OCI-LY3 (cell line): ENCODE measurements around the gene PLPPR1.

Experiments
- CTCF ChIP-seq: fragments of 200-600, 300-600 bp; sonication (generic); IDR thresholded peaks from 2 replicates; pipeline ENCODE4 v1.5.1; 2014; ENCODE audit warnings: antibody characterized with exemption, low read length, low read depth
- EZH2phosphoT487 ChIP-seq: fragments of 200-600 bp; shearing (Covaris generic); IDR thresholded peaks from 2 replicates; pipeline ENCODE4 v1.6.1; 2018; ENCODE audit warnings: antibody characterized with exemption, mixed run types, low read depth

GRCh38 chr9:101087426-101087825, 58.9 kb downstream of the PLPPR1 start:
- TF ChIP-seq CTCF = no peak
- TF ChIP-seq EZH2phosphoT487 = no peak
